ENCODE measurements around the gene ARID4A. TPM values are rescaled to one million over a fixed set of nuclear protein-coding genes. Genes with fewer than 3 reads are reported as not detected.

Gene ARID4A
- total and polyA plus RNA-seq, 10 of the 15 experiments (the other 5 are each of a cell fraction or from before 2014, with no cell fraction given) = 5.2 to 18.9 (median 12.5) TPM

DNA sequence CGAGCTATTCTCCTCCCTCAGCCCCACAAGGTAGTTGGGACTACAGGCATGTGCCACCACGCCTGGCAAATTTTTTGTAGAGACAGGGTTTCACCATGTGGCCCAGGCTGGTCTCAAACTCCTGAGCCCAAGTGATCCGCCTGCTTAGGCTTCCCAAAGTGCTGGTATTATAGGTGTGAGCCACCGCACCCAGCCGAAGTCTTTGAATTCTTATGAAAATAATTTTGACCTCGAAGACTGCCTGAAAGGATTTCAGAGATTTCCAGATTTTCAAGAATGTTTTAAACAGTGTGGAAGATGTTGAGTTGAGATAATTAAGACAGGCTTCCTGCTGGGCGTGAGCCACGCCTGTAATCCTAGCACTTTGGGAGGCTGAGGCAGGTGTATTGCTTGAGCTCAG is 48.7 kb upstream of the ARID4A start:
- Histone ChIP-seq H3K4me1 (ENCODE audit: control insufficient read depth, insufficient read depth, low read length) (no peaks in the 10 kb centered on the region), H3K27ac (ENCODE audit: control insufficient read depth, insufficient read depth) (no peak overlapping the region), H3K9ac (ENCODE audit: control insufficient read depth, insufficient read depth, low read length) (no peak overlapping the region), H3K4me2 (ENCODE audit: control insufficient read depth, insufficient read depth) (no peak overlapping the region), H3K27me3 (replicated peaks in 1 of 2; ENCODE audit: control insufficient read depth in 2 of 2, insufficient read depth in 2 of 2, low read length in 1 of 2) (no peaks in the 10 kb centered on the region), H4K20me1 (ENCODE audit: control insufficient read depth, insufficient read depth) (no peaks in the 10 kb centered on the region), H3K9me3 (replicated peaks; ENCODE audit: control insufficient read depth, insufficient read depth, low read length) (no peaks in the 10 kb centered on the region), H3K36me3 (ENCODE audit: control insufficient read depth in 2 of 2, insufficient read depth in 2 of 2, low read length in 1 of 2) (peaks cover 0 to 17% of the 10 kb centered on the region in 2 experiments), H3K4me3 (no peak overlapping the region), H2AFZ (ENCODE audit: control insufficient read depth, low read depth, low read length) (no peak overlapping the region), H3K79me2 (ENCODE audit: control insufficient read depth, insufficient read depth, low read length) (peaks cover 74% of the 10 kb centered on the region)
- FAIRE-seq (no peak), ATAC-seq (no peak), DNase-seq (ENCODE audit: low read depth, low spot score) (no peak)
- TF ChIP-seq, protein P1, sequence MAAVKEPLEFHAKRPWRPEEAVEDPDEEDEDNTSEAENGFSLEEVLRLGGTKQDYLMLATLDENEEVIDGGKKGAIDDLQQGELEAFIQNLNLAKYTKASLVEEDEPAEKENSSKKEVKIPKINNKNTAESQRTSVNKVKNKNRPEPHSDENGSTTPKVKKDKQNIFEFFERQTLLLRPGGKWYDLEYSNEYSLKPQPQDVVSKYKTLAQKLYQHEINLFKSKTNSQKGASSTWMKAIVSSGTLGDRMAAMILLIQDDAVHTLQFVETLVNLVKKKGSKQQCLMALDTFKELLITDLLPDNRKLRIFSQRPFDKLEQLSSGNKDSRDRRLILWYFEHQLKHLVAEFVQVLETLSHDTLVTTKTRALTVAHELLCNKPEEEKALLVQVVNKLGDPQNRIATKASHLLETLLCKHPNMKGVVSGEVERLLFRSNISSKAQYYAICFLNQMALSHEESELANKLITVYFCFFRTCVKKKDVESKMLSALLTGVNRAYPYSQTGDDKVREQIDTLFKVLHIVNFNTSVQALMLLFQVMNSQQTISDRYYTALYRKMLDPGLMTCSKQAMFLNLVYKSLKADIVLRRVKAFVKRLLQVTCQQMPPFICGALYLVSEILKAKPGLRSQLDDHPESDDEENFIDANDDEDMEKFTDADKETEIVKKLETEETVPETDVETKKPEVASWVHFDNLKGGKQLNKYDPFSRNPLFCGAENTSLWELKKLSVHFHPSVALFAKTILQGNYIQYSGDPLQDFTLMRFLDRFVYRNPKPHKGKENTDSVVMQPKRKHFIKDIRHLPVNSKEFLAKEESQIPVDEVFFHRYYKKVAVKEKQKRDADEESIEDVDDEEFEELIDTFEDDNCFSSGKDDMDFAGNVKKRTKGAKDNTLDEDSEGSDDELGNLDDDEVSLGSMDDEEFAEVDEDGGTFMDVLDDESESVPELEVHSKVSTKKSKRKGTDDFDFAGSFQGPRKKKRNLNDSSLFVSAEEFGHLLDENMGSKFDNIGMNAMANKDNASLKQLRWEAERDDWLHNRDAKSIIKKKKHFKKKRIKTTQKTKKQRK (IDR thresholded peaks at IDR 0.05; ENCODE audit: low read depth, low read length) = no peak
- TF ChIP-seq STAT3 (IDR thresholded peaks at IDR 0.05; ENCODE audit: low read depth, low read length) (no peak), SMC3 (IDR thresholded peaks at IDR 0.05; ENCODE audit: borderline replicate concordance, low read length) (no peak), BACH1 (IDR thresholded peaks at IDR 0.05; ENCODE audit: borderline replicate concordance) (no peak), TCF3 (IDR thresholded peaks at IDR 0.05; ENCODE audit: borderline replicate concordance, insufficient read depth, low read depth, low read length) (no peak), HCFC1 (IDR thresholded peaks at IDR 0.05; ENCODE audit: low read length) (no peak), RAD21 (IDR thresholded peaks at IDR 0.05; ENCODE audit: insufficient read depth, low read depth, low read length) (no peak), CEBPB (IDR thresholded peaks at IDR 0.05; ENCODE audit: borderline replicate concordance in 1 of 2, low read depth in 2 of 2, low read length in 2 of 2) (no peak)
- TF ChIP-seq, protein P2, sequence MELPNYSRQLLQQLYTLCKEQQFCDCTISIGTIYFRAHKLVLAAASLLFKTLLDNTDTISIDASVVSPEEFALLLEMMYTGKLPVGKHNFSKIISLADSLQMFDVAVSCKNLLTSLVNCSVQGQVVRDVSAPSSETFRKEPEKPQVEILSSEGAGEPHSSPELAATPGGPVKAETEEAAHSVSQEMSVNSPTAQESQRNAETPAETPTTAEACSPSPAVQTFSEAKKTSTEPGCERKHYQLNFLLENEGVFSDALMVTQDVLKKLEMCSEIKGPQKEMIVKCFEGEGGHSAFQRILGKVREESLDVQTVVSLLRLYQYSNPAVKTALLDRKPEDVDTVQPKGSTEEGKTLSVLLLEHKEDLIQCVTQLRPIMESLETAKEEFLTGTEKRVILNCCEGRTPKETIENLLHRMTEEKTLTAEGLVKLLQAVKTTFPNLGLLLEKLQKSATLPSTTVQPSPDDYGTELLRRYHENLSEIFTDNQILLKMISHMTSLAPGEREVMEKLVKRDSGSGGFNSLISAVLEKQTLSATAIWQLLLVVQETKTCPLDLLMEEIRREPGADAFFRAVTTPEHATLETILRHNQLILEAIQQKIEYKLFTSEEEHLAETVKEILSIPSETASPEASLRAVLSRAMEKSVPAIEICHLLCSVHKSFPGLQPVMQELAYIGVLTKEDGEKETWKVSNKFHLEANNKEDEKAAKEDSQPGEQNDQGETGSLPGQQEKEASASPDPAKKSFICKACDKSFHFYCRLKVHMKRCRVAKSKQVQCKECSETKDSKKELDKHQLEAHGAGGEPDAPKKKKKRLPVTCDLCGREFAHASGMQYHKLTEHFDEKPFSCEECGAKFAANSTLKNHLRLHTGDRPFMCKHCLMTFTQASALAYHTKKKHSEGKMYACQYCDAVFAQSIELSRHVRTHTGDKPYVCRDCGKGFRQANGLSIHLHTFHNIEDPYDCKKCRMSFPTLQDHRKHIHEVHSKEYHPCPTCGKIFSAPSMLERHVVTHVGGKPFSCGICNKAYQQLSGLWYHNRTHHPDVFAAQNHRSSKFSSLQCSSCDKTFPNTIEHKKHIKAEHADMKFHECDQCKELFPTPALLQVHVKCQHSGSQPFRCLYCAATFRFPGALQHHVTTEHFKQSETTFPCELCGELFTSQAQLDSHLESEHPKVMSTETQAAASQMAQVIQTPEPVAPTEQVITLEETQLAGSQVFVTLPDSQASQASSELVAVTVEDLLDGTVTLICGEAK (IDR thresholded peaks at IDR 0.05; ENCODE audit: borderline replicate concordance) = no peak
- TF ChIP-seq, protein P3, sequence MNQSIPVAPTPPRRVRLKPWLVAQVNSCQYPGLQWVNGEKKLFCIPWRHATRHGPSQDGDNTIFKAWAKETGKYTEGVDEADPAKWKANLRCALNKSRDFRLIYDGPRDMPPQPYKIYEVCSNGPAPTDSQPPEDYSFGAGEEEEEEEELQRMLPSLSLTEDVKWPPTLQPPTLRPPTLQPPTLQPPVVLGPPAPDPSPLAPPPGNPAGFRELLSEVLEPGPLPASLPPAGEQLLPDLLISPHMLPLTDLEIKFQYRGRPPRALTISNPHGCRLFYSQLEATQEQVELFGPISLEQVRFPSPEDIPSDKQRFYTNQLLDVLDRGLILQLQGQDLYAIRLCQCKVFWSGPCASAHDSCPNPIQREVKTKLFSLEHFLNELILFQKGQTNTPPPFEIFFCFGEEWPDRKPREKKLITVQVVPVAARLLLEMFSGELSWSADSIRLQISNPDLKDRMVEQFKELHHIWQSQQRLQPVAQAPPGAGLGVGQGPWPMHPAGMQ (IDR thresholded peaks at IDR 0.05; ENCODE audit: borderline replicate concordance) = no peak
- TF ChIP-seq, protein P4, sequence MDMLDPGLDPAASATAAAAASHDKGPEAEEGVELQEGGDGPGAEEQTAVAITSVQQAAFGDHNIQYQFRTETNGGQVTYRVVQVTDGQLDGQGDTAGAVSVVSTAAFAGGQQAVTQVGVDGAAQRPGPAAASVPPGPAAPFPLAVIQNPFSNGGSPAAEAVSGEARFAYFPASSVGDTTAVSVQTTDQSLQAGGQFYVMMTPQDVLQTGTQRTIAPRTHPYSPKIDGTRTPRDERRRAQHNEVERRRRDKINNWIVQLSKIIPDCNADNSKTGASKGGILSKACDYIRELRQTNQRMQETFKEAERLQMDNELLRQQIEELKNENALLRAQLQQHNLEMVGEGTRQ (IDR thresholded peaks at IDR 0.05; ENCODE audit: borderline replicate concordance, low read depth, low read length) = no peak
- in situ Hi-C loops (cut with MboI) (no loop called here), intact Hi-C loops (cut with micrococcal nuclease; ENCODE audit: unreplicated experiment) (no loop called here)
- RAD21 ChIA-PET (ENCODE audit: unreplicated experiment) = no interaction called here
- POLR2A ChIA-PET = interaction anchor here (0.7 to 1.0 kb wide), 2 partner anchors 18 to 48 kb away, joined by 3 to 6 read pairs; no protein-coding TSS in a partner anchor
- 97% methylated on average over 8 of the region's 8 CpGs for WGBS (ENCODE audit: insufficient coverage, insufficient replicate concordance, low lambda C conversion rate, missing lambda C conversion rate)
- CTCF ChIA-PET = no interaction called here
- BruUV-seq (replicated peaks) = no TSS peak
- SMC1A ChIA-PET (ENCODE audit: uncharacterized antibody, unreplicated experiment) = no interaction called here
